SK-N-SH (cell line): ENCODE measurements around the gene AATF. TPM values are rescaled to one million over a fixed set of nuclear protein-coding genes. Genes with fewer than 3 reads are reported as not detected.

Experiments
- CTCF ChIA-PET: fragments of 300-600, 350-600 bp; formaldehyde crosslinking; extraction: SDS; loops from one replicate; lab custom pipeline; 2021; lab: Yijun Ruan, JAX
- POLR2A ChIA-PET: fragments of 350-600 bp; sonication (Branson Sonifier 250); formaldehyde crosslinking; extraction: SDS; loops from one replicate; lab custom pipeline; 2020; ENCODE audit warnings: antibody characterized with exemption, inconsistent platforms; lab: Yijun Ruan, JAX
- DNase-seq: peaks from one replicate; pipeline ENCODE4 v3.0.0; 2012
- H2AFZ ChIP-seq: fragments of 200-600 bp; sonication (generic); 2 replicates; pipeline ENCODE4 v1.8.1; 2016; ENCODE audit warnings: antibody characterized with exemption, mild to moderate bottlenecking, low read depth
- H3F3A ChIP-seq: fragments of 200-600 bp; sonication (generic); replicated peaks from 2 replicates; pipeline ENCODE3; 2016; ENCODE audit warnings: antibody characterized with exemption, mild to moderate bottlenecking; ENCODE audit not compliant: insufficient read depth
- H3K27ac ChIP-seq, 2 experiments: fragments of 200-500 bp in 1 of 2; fragments of 200-600 bp in 1 of 2; sonication (Bioruptor generic) in 1 of 2; sonication (generic), shearing (Covaris generic) in 1 of 2; 2 replicates each; pipeline versions ENCODE4 v1.5.1 to v1.6.1; 2014 to 2016; ENCODE audit warnings: low read depth in 2 of 2, inconsistent platforms in 1 of 2, low read length in 1 of 2, mild to moderate bottlenecking in 1 of 2, mixed read lengths in 1 of 2
- H3K27me3 ChIP-seq: fragments of 200-600 bp; sonication (generic), shearing (Covaris generic); 2 replicates; pipeline ENCODE4 v1.6.1; 2016; ENCODE audit warnings: mixed run types; ENCODE audit not compliant: insufficient read depth
- H3K36me3 ChIP-seq, 2 experiments: fragments of 200-500 bp in 1 of 2; fragments of 200-600 bp in 1 of 2; sonication (Bioruptor generic) in 1 of 2; sonication (generic) in 1 of 2; replicated peaks in 1 of 2; 2 replicates each; pipeline versions ENCODE3 to v1.5.1; 2014 to 2016; ENCODE audit warnings: low read length in 1 of 2, mild to moderate bottlenecking in 1 of 2; ENCODE audit not compliant: insufficient read depth in 2 of 2, control insufficient read depth in 1 of 2
- H3K4me1 ChIP-seq, 2 experiments: fragments of 200-500 bp in 1 of 2; fragments of 200-600 bp in 1 of 2; sonication (Bioruptor generic) in 1 of 2; sonication (generic), shearing (Covaris generic) in 1 of 2; 2 replicates each; pipeline versions ENCODE4 v1.5.1 to v1.6.1; 2014 to 2016; ENCODE audit warnings: low read depth in 1 of 2, low read length in 1 of 2, mixed run types in 1 of 2; ENCODE audit not compliant: insufficient read depth in 2 of 2, control insufficient read depth in 1 of 2
- H3K4me2 ChIP-seq: fragments of 200-600 bp; sonication (generic), shearing (Covaris generic); 2 replicates; pipeline ENCODE4 v1.6.1; 2017; ENCODE audit warnings: mixed run types
- H3K4me3 ChIP-seq, 2 experiments: fragments of 200-500 bp in 1 of 2; fragments of 200-600 bp in 1 of 2; sonication (Bioruptor generic) in 1 of 2; sonication (generic), shearing (Covaris generic) in 1 of 2; 2 replicates each; pipeline versions ENCODE4 v1.5.1 to v1.8.1; 2014 to 2016; ENCODE audit warnings: low read depth in 2 of 2, inconsistent platforms in 1 of 2, low read length in 1 of 2, mild to moderate bottlenecking in 1 of 2, mixed read lengths in 1 of 2, moderate library complexity in 1 of 2
- H3K79me2 ChIP-seq: fragments of 200-600 bp; sonication (generic); 2 replicates; pipeline ENCODE4 v1.8.1; 2017; ENCODE audit warnings: mild to moderate bottlenecking; ENCODE audit not compliant: insufficient read depth
- H3K9ac ChIP-seq: fragments of 200-600 bp; sonication (generic); 2 replicates; pipeline ENCODE4 v1.6.1; 2017; ENCODE audit warnings: mixed run types
- H3K9me2 ChIP-seq: fragments of 200-600 bp; sonication (generic); 2 replicates; pipeline ENCODE4 v1.6.1; 2017; ENCODE audit warnings: mixed run types
- H3K9me3 ChIP-seq: fragments of 200-600 bp; sonication (generic); 2 replicates; pipeline ENCODE4 v1.6.1; 2017; ENCODE audit warnings: mixed run types, mild to moderate bottlenecking, moderate library complexity
- H4K20me1 ChIP-seq: fragments of 200-600 bp; sonication (generic); 2 replicates; pipeline ENCODE4 v1.6.1; 2017; ENCODE audit warnings: mild to moderate bottlenecking, mixed run types; ENCODE audit not compliant: insufficient read depth
- FOXJ3 ChIP-seq: sonication (generic); formaldehyde crosslinking; IDR thresholded peaks from 2 replicates; pipeline ENCODE4 v1.5.1; 2020; ENCODE audit warnings: mild to moderate bottlenecking, missing genetic modification reagents
- GABPA ChIP-seq: IDR thresholded peaks from 2 replicates; pipeline ENCODE4 v1.4.0; 2012; ENCODE audit warnings: low read depth, mild to moderate bottlenecking
- MEF2A ChIP-seq: IDR thresholded peaks from 2 replicates; pipeline ENCODE4 v1.4.0; 2012; ENCODE audit warnings: low read depth, borderline replicate concordance
- NFIC ChIP-seq: IDR thresholded peaks from 2 replicates; pipeline ENCODE4 v1.4.0; 2012; ENCODE audit warnings: borderline replicate concordance
- POLR2AphosphoS5 ChIP-seq: IDR thresholded peaks from 2 replicates; pipeline ENCODE4 v1.6.1; 2012; ENCODE audit warnings: low read depth, low read length
- RAD21 ChIP-seq: IDR thresholded peaks from 2 replicates; pipeline ENCODE4 v1.6.1; 2012; ENCODE audit warnings: mild to moderate bottlenecking, low read length
- RCOR1 ChIP-seq: fragments of 150-350 bp; IDR thresholded peaks from 2 replicates; pipeline ENCODE4 v1.6.1; 2017; ENCODE audit warnings: antibody characterized with exemption, low read length
- REST ChIP-seq: IDR thresholded peaks from 2 replicates; pipeline ENCODE4 v1.6.1; 2012; ENCODE audit warnings: mild to moderate bottlenecking, low read depth, low read length, moderate library complexity
- RFX5 ChIP-seq: IDR thresholded peaks from 2 replicates; pipeline ENCODE4 v1.6.1; 2012; ENCODE audit warnings: mild to moderate bottlenecking, improper control_type of control experiment, low read length
- TAF1 ChIP-seq: IDR thresholded peaks from 2 replicates; pipeline ENCODE4 v1.6.1; 2012; ENCODE audit warnings: low read depth, mild to moderate bottlenecking, low read length, moderate library complexity, borderline replicate concordance
- TEAD4 ChIP-seq: IDR thresholded peaks from 2 replicates; pipeline ENCODE4 v1.4.0; 2012; ENCODE audit warnings: mild to moderate bottlenecking, borderline replicate concordance; ENCODE audit not compliant: insufficient read depth
- USF2 ChIP-seq: fragments of 150-350 bp; IDR thresholded peaks from 2 replicates; pipeline ENCODE4 v1.6.1; 2017; ENCODE audit warnings: antibody characterized with exemption, low read length, low read depth, borderline replicate concordance
- WGBS: methylation state at CpG from one replicate; pipeline ENCODE4 v1.1.6; 2017; ENCODE audit warnings: low lambda C conversion rate; 5-methylcytosine and 5-hydroxymethylcytosine counted together
- polyA plus RNA-seq, 3 experiments: library from polyadenylated mRNA; depleted of rRNA; stranded (reverse); fragments of >200 nt; gene quantifications; 2 replicates each; pipeline ENCODE4 v1.2.3, GENCODE V29; 2012
- TF ChIP-seq, protein P1 (sequence below): IDR thresholded peaks from 2 replicates; pipeline ENCODE4; 2012
- TF ChIP-seq, protein P2 (sequence below): fragments of 150-350 bp; IDR thresholded peaks from 2 replicates; pipeline ENCODE4 v1.6.1; 2016; ENCODE audit warnings: mild to moderate bottlenecking, low read depth, low read length
- TF ChIP-seq, protein P3 (sequence below): IDR thresholded peaks from 2 replicates; pipeline ENCODE4 v1.4.0; 2012; ENCODE audit warnings: low read depth

AATF gene
- polyA plus RNA-seq, 1 of the 3 experiments (the other 2 are of a cell fraction) = 18.8 TPM

- Histone ChIP-seq H3K27ac (no peak overlapping the region), H3K36me3 (peaks cover 8 to 13% of the 10 kb centered on the region in 2 experiments), H4K20me1 (no peaks in the 10 kb centered on the region), H3K27me3 (no peaks in the 10 kb centered on the region), H3F3A (no peaks in the 10 kb centered on the region), H3K9ac (no peak overlapping the region), H3K79me2 (no peaks in the 10 kb centered on the region), H3K4me3 (no peak overlapping the region), H3K4me2 (no peak overlapping the region), H3K9me3 (no peaks in the 10 kb centered on the region), H2AFZ (no peak overlapping the region), H3K9me2 (no peaks in the 10 kb centered on the region), H3K4me1 (peaks cover 0 to 4% of the 10 kb centered on the region in 2 experiments; a peak in 1 of 4 replicates)
- no peak for DNase-seq
- TF ChIP-seq POLR2AphosphoS5 (no peak), NFIC (no peak), GABPA (no peak)
- TF ChIP-seq, protein P1, sequence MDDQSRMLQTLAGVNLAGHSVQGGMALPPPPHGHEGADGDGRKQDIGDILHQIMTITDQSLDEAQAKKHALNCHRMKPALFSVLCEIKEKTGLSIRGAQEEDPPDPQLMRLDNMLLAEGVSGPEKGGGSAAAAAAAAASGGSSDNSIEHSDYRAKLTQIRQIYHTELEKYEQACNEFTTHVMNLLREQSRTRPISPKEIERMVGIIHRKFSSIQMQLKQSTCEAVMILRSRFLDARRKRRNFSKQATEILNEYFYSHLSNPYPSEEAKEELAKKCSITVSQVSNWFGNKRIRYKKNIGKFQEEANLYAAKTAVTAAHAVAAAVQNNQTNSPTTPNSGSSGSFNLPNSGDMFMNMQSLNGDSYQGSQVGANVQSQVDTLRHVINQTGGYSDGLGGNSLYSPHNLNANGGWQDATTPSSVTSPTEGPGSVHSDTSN = no peak
- TF ChIP-seq, protein P2, sequence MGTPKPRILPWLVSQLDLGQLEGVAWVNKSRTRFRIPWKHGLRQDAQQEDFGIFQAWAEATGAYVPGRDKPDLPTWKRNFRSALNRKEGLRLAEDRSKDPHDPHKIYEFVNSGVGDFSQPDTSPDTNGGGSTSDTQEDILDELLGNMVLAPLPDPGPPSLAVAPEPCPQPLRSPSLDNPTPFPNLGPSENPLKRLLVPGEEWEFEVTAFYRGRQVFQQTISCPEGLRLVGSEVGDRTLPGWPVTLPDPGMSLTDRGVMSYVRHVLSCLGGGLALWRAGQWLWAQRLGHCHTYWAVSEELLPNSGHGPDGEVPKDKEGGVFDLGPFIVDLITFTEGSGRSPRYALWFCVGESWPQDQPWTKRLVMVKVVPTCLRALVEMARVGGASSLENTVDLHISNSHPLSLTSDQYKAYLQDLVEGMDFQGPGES = no peak
- POLR2A ChIA-PET = no interaction called here
- 96% methylated on average over 7 of the region's 7 CpGs for WGBS
- CTCF ChIA-PET = interaction anchor here (1.6 to 6.0 kb wide), 3 partner anchors 14 to 435 kb away, joined by 4 to 36 read pairs (median 7); no protein-coding TSS in a partner anchor
Observed at GRCh38 chr17:37060928-37061327, 112.2 kb downstream of the AATF start.

GRCh38 chr17:37062021-37062420 lies 113.3 kb downstream of the AATF start:
- POLR2A ChIA-PET = no interaction called here
- Histone ChIP-seq H4K20me1 (no peaks in the 10 kb centered on the region), H3K27me3 (no peaks in the 10 kb centered on the region), H3K36me3 (peaks cover under 1 to 12% of the 10 kb centered on the region in 2 experiments), H3K9me2 (no peaks in the 10 kb centered on the region), H3K4me2 (no peak overlapping the region), H3K79me2 (no peaks in the 10 kb centered on the region), H3K4me3 (no peak overlapping the region), H2AFZ (no peak overlapping the region), H3K9ac (no peak overlapping the region), H3K27ac (no peak overlapping the region), H3F3A (no peaks in the 10 kb centered on the region), H3K9me3 (no peaks in the 10 kb centered on the region), H3K4me1 (peaks cover 0 to 4% of the 10 kb centered on the region in 2 experiments; a peak in 1 of 4 replicates)
- WGBS = 84% methylated on average over 7 of the region's 9 CpGs
- no peak for DNase-seq
- CTCF ChIA-PET = interaction anchor here (1.3 to 6.0 kb wide), 3 partner anchors 15 to 436 kb away, joined by 3 to 36 read pairs (median 7); no protein-coding TSS in a partner anchor
- TF ChIP-seq RAD21 (no peak), RCOR1 (no peak), REST (no peak), FOXJ3 (CRISPR knock-in tag) (no peak), TEAD4 (no peak), TAF1 (no peak), RFX5 (no peak), USF2 (no peak), MEF2A (no peak), GABPA (no peak)
- TF ChIP-seq, protein P3, sequence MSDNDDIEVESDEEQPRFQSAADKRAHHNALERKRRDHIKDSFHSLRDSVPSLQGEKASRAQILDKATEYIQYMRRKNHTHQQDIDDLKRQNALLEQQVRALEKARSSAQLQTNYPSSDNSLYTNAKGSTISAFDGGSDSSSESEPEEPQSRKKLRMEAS = no peak
- TF ChIP-seq, protein P2 = no peak
- TF ChIP-seq, protein P1 = no peak
